Stimulated activated CD8-positive, alpha-beta memory T cell treated with anti-CD3 and anti-CD28 coated beads, Interleukin-15, amount 100 ng/mL, for 24 hours (primary cell): Measurements from ENCODE around the gene LSR.

Experiments
- DNase-seq: peaks from one replicate; pipeline ENCODE4 v3.0.0-alpha.2; 2020; ENCODE audit warnings: low read depth

The LSR gene

GRCh38 chr19:35247526-35248309 is 1.1 kb upstream of the LSR start:
- no peak for DNase-seq

DNA sequence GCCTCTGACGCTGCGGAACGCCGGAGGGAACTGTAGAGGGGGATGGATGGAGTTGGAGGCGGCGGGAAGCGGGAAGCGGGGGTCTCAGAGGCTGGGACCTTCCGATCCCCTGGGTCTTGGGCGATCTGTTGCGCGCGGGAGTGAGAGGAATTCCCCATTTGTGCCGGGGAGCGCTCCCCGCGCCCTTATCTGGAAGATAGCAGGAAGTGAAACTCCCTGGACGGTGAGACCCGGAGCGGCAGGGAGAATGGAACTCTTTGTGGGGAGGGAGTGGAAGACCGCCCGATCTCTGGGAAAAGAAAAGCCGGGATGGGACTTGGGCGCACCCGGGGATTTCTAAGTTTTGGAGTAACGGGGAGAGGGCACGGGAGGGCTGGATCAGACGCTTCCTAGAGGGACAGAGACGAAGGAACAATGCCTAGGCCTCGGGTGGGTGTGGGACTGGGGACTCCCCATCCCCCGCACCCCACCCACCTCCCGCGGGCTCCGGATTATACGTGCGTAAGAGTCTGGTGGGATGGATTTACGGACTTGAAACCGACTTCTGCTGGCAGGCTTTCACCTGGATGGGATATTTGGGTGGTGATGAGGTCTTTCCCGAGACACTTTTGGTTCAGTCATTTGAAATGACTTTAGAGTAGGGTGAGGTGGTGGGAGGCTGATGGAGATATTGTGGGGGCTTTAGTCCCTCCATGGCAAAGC is 495 bp downstream of the LSR start:
- no peak for DNase-seq

DNA sequence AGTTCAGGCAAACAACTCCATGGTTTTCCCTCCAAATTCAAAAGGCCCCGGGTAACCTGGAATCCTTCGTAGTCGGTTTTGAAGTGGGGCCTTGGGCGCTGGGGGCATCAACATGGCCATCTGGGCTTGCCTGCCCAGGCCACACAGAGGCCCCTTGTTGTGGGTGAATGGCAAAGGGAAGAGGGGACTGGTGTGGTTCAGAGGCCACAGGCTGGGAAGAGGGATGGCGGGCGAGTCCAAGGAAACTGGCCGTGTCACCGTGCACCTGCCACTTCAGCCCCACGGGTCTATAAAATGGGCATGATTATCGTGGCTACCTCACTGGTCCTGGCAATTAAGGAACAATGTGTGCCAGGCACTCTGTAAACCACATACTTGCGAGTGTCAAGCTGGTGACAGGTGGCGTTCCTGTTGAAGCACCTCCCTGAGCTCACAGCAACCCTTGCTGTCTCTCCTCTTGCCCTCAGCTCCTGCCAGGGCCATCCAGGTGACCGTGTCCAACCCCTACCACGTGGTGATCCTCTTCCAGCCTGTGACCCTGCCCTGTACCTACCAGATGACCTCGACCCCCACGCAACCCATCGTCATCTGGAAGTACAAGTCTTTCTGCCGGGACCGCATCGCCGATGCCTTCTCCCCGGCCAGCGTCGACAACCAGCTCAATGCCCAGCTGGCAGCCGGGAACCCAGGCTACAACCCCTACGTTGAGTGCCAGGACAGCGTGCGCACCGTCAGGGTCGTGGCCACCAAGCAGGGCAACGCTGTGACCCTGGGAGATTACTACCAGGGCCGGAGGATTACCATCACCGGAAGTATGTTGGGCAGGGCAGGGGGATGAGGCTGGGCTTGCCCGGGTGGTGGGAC is 1.3 kb downstream of the LSR start:
- DNase-seq: no peak

DNA sequence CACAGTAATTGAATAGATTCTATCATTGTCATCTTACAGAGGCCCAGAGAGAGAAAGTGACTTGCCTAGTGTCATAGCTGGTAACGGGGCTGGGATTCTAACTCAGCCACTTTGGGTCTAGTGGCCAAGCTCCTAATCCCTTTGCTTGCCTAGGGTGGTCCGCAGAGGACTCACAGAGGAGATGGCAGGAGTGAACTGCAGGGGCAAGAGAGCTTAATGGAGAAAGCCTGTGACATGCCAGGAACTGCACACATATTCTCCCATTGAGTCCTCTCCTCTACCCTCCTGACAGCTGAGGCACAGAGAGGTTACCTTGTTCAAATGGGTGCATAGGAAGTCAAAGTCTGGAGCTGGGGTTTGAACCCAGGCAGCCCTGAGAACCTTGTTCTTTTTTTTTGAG is 2.7 kb downstream of the LSR start:
- no peak for DNase-seq

- no peak for DNase-seq
Measured at GRCh38 chr19:35253316-35254286, 4.8 kb downstream of the LSR start.

DNA sequence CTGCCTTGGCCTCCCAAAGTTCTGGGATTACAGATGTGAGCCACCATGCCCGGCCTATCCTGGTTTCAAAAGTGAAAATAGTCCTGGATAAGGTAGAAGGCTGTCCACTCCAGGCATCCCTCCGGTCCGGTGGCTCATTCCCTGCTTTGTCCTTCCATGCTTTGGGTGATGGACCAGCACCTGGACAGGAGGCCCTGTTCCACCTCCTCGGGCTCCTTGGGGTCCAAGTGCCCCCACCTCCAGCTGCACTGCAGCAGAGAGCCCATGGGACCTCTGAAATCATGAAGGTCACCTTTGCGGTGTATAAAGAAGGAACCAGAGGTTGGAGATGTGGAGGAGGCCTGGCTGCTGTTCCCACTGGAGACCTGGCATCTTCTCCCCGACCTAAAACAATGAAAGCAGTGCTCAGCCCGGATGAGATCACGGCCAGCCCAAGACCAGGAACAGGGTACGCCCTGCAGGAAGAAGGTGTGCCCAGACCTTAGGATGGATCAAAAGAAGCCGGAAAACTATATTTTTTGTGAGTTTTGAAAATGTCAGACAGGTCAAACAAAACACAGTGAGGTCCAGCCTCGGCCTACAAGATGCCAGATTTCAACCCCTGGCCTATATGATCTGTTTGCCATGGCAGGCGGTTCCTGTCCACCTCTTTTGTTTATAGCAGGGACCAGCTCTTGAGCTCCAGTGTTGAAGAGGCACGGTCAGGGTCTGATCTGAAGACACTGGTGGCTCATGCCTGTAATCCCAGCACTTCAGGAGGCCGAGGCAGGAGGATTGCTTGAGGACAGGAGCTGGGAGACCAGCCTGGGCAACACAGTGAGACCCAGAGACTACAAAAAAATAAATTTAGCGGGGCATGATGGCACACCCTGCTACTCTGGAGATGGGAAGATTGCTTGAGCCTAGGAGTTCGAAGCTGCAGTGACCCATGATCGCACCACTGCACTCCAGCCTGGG is 5.8 kb downstream of the LSR start:
- DNase-seq: no peak

- no peak for DNase-seq
Measured at GRCh38 chr19:35256566-35256965, 7.8 kb downstream of the LSR start.

- DNase-seq: no peak
Measured at GRCh38 chr19:35257113-35257461, 8.3 kb downstream of the LSR start.

DNA sequence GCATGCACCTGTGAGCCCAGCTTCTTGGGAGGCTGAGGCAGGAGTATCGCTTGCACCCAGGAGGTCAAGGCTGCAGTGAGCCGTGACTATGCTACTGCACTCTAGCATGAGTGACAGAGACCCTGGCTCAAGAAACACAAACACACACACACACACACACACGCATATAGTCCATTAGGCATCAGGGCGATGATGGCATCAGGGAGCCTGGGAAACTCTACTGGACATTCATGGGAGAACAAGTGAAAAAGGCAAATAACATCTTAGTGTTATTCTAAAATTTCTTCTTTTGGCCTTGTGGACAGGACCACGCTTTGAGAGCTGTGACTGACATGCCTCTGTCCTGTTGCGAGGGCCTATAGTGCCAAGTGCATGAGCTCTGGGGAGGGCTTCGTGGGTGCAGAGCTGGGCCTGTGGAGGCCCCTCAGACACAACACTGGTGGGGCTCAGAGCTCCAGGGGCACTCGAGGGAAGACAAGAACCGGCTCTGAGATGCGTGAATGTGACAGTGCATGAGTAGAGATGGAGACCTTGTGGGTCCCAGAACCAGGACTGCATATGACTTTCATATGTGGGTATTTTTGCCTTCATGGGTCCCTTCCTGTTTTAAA is 12.0 kb downstream of the LSR start:
- DNase-seq: no peak

GRCh38 chr19:35261356-35262100 is 12.7 kb downstream of the LSR start:
- DNase-seq: no peak

DNA sequence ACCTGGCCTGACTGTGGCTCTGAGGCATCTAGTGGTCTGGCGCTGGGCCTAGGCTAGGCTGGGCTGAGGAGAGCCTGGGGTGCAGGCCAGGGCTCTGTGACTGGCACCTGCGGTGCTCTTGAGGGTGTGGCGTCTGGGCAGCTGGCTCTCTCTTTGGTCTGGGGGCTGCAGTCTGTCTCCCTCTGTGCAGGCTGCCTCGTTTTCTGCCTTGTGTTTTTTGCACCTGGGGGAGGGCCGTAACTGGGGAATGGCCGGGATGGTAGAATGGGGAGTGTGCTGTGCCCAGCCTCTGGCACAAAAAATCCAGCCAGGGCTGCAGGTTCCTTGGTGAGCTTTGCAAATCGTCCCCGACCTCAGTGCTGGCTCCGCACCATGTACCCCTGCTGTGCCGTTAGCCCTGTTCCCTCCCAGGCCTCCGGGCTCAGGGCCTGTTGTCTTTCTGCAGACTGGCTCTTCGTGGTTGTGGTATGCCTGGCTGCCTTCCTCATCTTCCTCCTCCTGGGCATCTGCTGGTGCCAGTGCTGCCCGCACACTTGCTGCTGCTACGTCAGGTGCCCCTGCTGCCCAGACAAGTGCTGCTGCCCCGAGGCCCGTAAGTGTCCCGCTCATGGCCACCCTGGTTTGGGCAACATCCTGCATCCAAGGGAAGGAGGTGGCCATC is 13.4 kb downstream of the LSR start:
- no peak for DNase-seq

DNA sequence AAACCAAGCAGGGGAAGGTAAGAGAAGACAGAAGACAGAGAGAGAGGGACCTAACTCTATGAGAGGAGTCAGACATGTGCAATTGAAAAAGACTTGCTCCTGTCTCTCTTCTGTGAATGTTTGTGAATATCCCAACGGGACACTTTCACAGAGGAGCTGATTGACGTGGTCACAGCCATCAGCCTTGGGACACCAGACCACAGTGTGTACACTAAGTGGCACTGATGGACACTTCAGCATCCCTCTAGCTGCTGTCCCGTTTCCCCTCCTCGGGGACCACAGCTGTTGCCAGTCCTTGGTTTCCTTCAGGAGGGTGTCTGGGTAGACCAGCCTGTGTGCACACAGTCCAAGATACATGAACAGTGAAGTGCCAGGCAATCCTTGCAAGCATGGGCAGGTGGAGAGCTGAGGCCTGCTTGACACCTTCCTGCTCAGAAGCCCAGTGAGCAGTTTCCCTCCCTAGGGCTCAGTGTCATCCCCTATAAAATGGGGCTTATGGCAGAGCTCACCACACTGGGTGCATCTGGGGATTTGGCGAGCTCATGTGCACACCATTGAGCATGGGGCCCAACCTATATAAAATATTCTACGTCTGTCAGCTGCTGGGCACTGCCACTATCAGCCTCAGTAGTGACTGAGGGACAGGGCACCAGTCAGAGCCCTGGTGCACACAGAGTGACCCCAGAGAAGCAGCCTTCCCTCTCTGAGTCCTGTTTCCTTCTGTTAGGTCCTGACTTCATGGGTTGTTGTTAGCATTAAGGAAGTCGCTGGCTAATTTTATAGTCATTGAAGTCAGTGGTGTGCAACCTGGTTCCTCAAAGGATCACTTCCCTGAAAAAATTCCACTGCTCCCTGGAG is 15.7 kb downstream of the LSR start:
- DNase-seq: no peak

DNA sequence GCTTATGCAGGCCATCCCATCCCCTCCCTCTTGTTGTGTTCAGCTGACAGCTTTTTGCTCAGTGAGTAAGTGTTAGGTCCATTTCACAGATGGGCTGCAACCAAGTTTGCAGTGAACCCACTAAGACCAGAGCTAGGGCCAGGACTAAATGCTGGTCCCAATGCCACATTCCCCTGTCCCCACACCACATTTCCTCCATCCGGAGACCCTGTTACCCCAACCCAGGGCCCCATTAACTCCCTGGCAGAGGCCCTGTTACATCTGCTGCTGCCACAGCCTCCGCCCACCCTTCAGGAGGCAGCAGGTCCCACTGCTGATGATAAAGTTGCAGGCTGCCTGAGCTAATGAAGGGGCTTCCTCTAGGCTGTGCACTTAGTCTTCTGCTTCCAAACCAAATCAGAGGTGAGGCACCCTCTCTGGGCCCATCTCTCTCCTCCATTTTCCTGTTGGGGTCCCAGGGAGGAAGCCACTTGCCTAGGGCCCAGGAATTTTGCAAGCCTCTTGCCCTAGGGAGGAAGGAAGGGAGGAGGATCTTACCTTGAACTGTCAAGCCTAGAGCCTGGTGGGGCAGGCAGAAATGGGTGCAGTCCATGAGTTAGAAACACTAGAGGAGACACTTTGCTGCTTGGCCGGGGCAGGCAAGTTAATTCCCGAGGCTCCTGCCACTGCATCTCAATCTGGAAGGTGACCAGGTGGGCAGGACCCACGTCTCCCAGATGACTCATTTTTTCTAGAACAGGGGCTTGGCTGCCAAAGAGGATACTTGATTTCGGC is 16.5 kb downstream of the LSR start:
- no peak for DNase-seq

- no peak for DNase-seq
Measured at GRCh38 chr19:35265900-35266519, 17.2 kb downstream of the LSR start.

DNA sequence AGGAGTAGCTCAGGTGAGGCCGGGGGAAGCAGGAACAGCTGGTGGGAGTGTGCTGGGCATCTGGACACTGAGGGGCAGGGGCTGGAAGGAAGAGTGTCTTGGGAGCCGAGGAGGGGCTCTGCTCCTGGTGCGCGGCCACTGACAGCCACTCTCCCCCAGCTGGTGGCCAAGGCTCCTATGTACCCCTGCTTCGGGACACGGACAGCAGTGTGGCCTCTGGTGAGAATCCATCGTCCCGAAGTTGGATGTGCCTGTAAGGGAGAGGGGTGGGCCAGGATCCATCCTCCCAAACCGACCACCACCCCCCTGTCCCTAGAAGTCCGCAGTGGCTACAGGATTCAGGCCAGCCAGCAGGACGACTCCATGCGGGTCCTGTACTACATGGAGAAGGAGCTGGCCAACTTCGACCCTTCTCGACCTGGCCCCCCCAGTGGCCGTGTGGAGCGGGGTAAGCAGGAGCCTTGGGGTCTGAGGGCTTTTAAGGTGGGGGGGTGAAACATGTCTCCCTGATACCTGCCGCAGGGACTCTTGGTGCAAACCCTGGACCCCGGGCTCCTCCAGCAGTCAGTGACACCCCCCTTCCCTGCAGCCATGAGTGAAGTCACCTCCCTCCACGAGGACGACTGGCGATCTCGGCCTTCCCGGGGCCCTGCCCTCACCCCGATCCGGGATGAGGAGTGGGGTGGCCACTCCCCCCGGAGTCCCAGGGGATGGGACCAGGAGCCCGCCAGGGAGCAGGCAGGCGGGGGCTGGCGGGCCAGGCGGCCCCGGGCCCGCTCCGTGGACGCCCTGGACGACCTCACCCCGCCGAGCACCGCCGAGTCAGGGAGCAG is 17.9 kb downstream of the LSR start:
- DNase-seq: no peak
